HG02870 (cell line): Measurements from ENCODE around the gene DND1.
A peak's percentile ranks its signal among the peaks of the same experiment; 100 is the strongest.
"Not testable (repeated sequence)": the region's sequence is repeated elsewhere in the genome, so short reads cannot be mapped to it uniquely, and the experiment has no call there.

Experiments
- ATAC-seq: cut with Tn5 transposase; IDR thresholded peaks from one replicate; pipeline ENCODE4 v1.9.1; 2021; ENCODE audit warnings: mild to moderate bottlenecking, moderate library complexity; ENCODE audit not compliant: unreplicated experiment

DND1 gene

GRCh38 chr5:140631831-140632365, 41.5 kb downstream of the DND1 start:
- peak; percentile 44 for ATAC-seq

- no peak for ATAC-seq
Observed at GRCh38 chr5:140631036-140631417, 42.3 kb downstream of the DND1 start.

- no peak for ATAC-seq
Observed at GRCh38 chr5:140630292-140631035, 42.9 kb downstream of the DND1 start.

- ATAC-seq = no peak
Observed at GRCh38 chr5:140628711-140629110, 44.7 kb downstream of the DND1 start.

- ATAC-seq = no peak
Observed at GRCh38 chr5:140627972-140628371, 45.4 kb downstream of the DND1 start.

- ATAC-seq = not testable (repeated sequence)
Observed at GRCh38 chr5:140624886-140625285, 48.5 kb downstream of the DND1 start.

- not testable (repeated sequence) for ATAC-seq
Observed at GRCh38 chr5:140623061-140623460, 50.3 kb downstream of the DND1 start.

- ATAC-seq = no peak
Observed at GRCh38 chr5:140622301-140622700, 51.1 kb downstream of the DND1 start.
